SH-SY5Y (cell line): Measurements from ENCODE around the gene KCNJ12.

Experiments
- GATA2 ChIP-seq: IDR thresholded peaks from 2 replicates; pipeline ENCODE4 v1.6.1; 2011; ENCODE audit warnings: mild to moderate bottlenecking, low read depth, low read length
- GATA3 ChIP-seq: IDR thresholded peaks from 2 replicates; pipeline ENCODE4 v1.6.1; 2011; ENCODE audit warnings: low read depth, mild to moderate bottlenecking, low read length, moderate library complexity

The KCNJ12 gene

DNA sequence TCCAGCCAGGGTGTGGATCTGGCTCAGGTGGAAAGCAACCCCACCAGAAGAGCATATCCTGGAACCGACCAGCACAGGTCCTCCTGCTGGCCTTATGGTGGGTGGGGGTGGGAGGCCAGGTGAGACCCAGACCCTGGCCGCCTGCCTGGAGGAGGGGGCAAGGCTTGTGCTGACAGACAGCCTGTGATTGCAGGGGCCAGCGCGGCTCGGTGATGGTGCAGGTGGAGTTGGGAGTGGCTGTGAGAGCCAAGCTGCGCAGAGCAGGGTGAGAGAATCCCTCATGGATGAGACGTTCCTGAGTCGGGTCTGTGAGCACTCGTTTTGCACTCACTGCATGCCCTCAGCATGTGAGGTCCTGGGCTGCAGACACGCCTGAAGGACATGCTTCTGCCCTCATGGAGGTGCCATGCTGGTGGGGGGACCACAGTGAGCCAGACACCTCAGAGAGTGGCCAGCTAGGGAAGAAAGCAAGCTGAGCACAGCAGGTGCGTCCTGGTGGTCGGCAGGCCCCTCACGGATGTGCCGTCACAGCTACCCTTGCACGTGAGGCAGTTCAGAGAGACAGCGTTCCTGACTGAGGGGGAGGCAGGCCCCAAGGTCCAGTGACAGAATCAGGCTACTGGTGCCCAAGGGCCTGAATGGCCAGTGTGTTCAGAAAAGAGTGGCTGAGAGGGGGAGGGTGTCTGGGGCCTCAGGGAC, 3.8 kb upstream of the KCNJ12 start:
- no peak for TF ChIP-seq GATA2
- TF ChIP-seq GATA3 = no peak

DNA sequence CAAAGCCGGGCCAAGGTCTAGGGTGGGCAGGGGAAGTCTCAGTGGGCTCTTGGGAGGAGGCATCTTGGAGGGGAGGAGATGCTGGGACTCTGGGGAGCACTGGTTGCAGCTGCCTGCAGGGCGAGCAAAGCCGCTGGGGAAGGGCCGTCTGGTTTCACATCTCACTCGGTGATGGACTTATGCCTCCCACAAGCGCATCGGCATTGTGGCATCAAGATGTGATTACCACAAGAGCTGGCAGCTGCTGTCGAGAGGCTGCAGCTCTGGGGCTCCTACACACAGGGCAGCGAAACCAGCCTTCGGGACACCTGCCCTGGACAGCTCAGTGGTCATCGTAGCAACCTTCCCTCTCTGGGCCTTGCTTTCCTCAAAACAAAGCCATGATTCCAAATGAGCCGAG, 3.1 kb upstream of the KCNJ12 start:
- TF ChIP-seq GATA2 (no peak), GATA3 (no peak)

DNA sequence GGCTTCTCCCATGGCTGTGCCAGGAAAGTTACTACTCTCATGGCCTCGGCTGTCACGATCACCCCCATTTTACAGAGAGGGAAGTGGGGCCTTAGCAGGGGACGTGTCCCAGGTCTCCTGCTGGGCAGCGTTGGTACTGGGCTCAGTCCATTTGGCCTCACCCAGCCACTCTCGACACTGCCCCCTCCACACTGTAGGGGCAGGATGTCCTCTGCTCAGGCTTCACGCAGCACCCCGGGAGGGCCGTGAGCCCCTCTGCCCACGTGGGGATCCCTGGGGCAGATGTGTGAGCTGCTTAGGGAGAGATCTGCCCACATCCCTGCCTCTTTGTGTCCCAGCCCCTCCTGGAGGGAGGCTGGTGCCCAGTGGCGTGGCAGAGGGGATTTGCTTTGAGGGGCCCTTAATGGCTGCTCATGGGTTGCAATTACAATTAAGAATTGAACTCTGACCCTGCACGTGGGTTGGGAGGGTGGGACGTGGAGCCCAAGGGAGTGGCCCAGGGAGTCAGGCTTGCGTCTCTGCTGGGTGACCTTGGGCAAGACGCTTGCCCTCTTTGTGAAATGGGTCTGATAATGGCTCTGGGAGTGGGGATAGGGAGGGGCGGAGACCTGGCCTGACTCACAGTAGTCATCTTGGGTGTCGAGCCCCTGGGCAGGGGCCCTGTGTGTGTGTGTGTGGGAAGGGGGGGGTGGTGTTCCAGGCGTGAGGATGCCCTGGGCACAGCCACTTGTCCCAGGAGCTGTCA, 2.3 kb upstream of the KCNJ12 start:
- TF ChIP-seq GATA3 (no peak), GATA2 (no peak)

DNA sequence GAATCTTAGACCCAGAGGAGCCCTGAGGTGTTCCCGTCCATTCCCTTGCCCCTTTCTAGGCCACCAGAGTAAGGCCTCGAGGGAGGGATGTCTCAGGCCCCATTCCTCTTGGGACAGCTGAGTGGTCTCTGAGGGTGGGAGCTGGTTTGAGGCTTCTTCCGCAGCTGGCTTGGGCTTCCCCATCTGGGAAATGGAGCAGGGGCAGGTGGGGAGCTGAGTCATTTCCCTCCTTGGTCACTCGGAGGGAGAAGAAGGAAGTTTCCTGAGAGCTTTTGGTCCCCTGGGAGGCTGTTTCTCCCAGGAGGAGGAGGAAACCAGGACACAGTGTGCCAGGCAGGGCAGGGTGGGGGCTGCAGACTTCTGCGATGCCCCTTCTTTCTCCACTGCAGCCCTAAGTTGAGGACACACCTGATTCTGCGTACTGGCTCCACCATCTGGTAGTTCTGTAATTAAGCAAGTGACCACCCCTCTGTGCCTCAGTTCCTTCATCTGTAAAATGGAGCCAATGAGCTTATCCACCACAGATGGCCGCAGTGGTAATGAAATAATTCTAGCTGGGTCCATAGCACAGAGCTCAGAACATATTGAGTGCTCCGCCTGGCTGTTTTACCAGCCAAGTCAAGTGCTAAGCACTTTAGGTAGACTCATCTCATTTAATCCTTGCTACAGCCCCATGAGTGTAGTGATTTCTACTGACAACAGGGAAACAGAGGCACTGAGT, 1.6 kb upstream of the KCNJ12 start:
- no peak for TF ChIP-seq GATA2
- no peak for TF ChIP-seq GATA3

DNA sequence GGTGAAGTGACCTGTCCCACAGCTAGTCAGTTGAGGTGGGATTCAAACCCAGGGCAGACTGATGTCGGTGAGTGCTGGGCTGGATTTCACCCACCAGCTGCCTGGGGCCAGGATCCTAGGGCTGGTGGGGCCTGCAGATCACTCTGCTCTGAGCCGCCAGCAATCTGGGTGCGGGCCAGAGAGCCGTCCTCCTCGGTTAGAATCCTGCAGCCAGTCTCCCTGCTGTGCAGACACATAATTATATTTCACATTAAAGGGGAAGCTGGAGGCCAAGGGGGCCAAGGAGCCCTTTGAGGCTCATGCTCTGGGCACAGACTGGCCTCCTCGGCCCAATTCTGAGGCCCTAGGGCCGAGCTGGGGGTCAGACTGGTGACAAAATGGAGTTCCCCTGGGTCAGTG, 996 bp upstream of the KCNJ12 start:
- TF ChIP-seq GATA2 (no peak), GATA3 (no peak)

DNA sequence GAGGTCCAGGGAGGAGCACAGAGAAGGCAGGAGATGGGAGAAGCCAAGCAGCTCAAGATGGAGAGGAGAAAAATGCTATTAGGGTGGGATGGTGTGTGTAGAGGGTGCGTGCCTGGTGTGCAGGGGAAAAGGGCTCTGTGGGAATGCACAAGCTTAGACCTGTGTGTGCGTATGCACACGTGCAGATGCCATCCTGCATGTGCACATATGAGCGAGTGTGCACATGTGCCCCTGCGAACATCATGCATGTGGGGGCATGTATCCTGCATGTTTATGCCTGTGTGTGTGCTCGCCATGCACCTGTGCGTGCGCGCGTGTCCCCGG, 438 bp upstream of the KCNJ12 start:
- TF ChIP-seq GATA2 = no peak
- TF ChIP-seq GATA3 = no peak

DNA sequence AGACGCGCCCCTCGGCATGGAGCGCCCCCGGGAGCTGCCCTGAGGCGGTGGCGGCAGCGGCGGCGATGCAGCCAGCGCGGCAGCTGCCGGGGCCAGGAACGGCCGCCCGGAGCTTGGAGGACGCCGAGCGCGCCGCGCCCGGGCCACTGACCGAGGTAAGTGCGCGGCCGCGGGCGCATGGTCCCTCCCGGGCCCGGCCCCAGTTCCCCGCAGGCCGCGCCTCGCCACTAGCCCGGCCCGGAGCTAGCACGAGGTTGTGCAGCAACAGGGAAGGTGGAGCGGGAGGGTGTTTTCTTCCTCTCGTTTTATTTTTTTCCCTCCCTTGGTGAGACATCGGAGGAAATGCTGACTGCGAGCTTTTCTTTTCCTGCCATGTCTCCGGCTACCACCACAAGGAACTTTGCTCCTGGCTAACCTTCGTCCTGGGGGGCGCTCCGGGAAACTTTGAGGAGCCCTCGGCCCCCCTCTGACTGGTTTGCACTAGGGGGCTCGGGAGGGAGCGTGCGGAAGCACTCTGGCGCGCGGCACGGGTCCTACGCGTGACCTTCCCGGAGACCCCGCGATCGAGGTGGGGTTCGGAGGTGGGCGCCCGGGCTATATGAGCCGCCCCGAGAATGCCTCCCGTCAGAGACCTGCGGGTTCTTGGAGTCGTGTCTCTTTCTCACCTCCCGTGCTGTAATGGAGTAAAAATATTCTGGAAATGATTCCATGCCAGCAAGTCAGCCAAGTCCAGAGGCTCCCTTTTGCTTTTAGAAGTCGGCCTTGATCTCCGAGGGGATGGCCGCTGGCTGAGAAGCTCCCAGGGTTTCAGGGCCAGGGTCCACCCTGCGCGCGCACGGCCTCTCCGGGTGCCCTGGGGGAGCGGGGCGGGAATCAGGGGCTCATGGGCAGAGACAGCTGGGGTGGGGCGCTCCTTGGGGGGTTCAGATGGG, 868 bp downstream of the KCNJ12 start:
- no peak for TF ChIP-seq GATA2
- TF ChIP-seq GATA3 = no peak

DNA sequence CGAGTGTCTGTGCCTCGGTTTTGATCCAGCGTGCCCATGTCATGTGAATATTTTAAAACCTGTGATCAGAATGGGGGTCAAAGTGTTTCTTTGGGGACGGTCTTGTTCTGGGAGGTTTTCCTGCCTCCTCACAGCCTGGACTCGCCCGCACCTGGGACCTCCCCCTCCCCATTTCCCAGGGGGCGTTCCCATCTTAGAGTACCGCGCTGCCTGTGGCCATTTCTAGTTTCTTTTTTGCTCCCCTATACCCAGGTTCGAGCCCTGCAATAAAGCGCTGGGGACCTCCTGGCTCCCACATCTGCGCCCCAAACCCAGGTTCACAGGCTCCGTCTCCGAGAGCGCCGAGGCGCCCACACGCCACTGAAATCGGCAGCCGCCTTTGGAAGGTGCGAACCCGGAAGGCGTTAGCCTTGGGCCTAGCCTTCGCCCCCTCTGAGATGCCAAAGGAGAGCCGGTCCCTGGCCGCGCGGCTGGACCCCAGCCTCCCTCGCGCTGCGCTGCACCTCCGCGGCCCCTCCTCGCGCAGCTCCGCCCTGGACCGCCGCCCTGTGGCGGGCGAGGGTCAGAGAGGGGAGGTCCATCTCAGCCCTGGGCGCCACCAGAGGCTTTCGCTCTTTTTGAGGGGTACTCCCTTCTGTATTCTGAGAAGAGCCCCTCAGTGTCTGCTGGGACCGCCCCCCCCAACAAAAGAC, 1.7 kb downstream of the KCNJ12 start:
- TF ChIP-seq GATA3 (no peak), GATA2 (no peak)

DNA sequence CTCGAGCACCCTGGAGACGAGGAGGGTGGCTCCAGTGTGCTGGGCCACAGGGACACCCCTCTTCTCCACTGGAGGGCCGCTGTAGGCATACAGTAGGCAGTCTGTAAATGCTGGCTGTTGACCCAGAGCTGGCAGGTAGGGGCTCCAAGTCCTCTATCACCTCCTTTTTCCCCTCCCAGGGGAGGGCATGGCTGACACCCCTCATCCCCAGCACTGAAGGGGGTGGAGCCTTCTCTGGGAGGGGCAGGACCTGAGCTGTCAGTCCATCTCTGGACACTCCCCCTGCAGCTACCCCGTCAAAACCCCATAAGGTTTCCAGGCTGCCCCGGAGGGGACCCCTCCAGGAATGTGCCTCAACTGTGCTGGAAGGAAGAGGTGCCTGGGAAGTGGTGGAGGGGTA, 2.4 kb downstream of the KCNJ12 start:
- TF ChIP-seq GATA3 (no peak), GATA2 (no peak)

DNA sequence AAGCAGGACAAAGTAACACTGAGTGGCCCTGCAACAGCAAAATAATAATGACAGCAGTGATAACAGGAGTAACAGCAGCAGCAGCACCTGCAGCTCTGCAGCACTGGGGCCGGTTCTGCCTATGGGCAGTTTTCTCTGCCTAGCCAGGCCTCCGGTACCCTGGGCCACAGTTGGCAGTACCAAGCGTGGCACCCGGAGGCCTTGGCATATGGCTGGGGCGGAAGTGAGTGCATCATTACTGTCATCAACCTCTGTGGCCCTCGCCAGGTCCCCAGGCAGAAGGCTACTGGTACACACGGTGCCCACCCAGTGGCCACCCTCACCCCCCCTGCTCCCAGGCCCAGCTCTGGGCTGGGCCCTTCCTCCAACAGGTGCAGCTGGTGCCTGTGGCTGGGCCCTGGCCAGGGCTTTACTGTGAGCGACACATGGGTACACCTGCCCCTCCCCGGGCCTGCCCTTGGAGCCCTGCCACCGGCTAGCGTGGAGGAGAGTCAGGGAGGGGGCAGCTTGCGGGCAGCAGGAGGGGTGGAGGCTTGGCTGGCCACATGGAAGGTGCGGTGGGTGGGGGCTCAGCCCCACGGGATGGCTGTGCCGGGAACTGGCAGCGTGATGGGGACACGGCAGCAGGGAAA, 3.0 kb downstream of the KCNJ12 start:
- TF ChIP-seq GATA2 = no peak
- no peak for TF ChIP-seq GATA3

DNA sequence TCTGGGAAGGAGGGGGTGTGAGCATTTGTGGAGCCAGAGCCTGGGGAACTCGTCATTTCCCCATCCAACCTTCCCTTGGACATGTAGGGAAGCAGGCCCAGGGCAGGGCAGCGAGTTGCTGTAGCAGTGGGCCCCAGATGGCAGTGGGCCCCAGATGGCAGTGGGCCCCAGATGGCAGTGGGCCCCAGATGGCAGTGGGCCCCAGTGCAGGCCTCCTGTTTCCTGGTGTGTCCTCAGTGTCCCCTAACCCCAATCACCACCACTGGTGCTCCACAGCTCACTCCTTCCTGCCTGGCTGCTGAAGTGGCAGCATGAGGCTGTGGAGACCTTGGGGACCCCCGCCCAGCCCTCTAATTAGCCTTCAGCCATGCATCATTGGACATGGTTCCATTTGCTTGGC, 4.5 kb downstream of the KCNJ12 start:
- no peak for TF ChIP-seq GATA3
- no peak for TF ChIP-seq GATA2

DNA sequence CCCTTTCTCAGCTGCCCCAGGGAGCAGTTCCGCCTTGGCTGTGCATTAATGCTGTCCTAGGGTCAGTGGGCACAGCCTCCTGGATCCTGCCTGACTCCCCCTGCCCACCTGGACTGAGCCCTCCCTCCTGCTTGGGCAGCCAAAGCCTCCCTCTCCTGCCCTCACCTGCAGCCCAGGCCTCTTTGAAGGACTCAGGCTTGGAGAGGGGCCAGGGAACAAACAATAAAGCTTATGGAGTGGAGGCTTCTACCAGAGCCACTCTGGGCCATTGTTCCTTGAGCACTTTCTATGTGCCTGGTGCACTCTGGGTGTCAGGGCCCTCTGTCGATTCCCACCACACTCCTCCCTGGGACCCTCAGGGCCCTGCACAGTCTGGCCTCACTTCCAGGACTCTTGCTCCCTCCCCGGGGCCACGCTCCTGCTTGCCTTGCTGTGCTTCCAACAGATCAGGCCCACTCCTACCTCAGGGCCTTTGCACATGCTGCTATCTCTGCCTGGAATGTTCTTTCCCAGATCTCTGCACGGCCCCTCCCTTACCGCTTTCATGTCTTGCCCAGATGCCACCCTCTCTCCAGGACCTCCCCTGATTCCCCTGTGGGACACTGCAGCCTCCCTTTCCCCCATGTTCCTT, 5.0 kb downstream of the KCNJ12 start:
- TF ChIP-seq GATA2 (no peak), GATA3 (no peak)
